CD14-positive monocyte (primary cell): ENCODE measurements around the gene ZNF579. TPM values are rescaled to one million over a fixed set of nuclear protein-coding genes. Genes with fewer than 3 reads are reported as not detected.

Experiments used
- DNase-seq, 3 donors: peaks; one replicate each; pipeline ENCODE4 v3.0.0-alpha.2; 2011 to 2022
- H2AFZ ChIP-seq: 2 replicates; pipeline ENCODE4 v1.6.0; 2012; ENCODE audit warnings: mild to moderate bottlenecking, low read depth, low read length, inconsistent platforms; ENCODE audit not compliant: insufficient read depth, poor library complexity, severe bottlenecking
- H3K27ac ChIP-seq, 2 donors: 1 replicate in 1 of 2; 2 replicates in 1 of 2; pipeline ENCODE4 v1.5.1; 2012 to 2013; ENCODE audit warnings: low read length in 2 of 2, control low read depth in 1 of 2, inconsistent platforms in 1 of 2, low read depth in 1 of 2, mild to moderate bottlenecking in 1 of 2
- H3K27me3 ChIP-seq, 2 donors: one replicate each; pipeline versions ENCODE4 v1.6.0 to v1.6.1; 2011 to 2013; ENCODE audit warnings: low read length in 2 of 2; ENCODE audit not compliant: control insufficient read depth in 2 of 2, insufficient read depth in 2 of 2
- H3K36me3 ChIP-seq, 2 donors: replicated peaks in 1 of 2; 1 replicate in 1 of 2; 2 replicates in 1 of 2; pipeline versions ENCODE4 v1.5.1 to v1.6.1; 2012 to 2013; ENCODE audit warnings: low read length in 2 of 2, control low read depth in 1 of 2, inconsistent platforms in 1 of 2, mild to moderate bottlenecking in 1 of 2; ENCODE audit not compliant: insufficient read depth in 2 of 2, control insufficient read depth in 1 of 2
- H3K4me1 ChIP-seq, 2 donors: 1 replicate in 1 of 2; 2 replicates in 1 of 2; pipeline versions ENCODE4 v1.5.1 to v1.6.1; 2012 to 2013; ENCODE audit warnings: low read length in 2 of 2, control low read depth in 1 of 2, inconsistent platforms in 1 of 2, mild to moderate bottlenecking in 1 of 2, moderate library complexity in 1 of 2; ENCODE audit not compliant: insufficient read depth in 2 of 2, control insufficient read depth in 1 of 2
- H3K4me2 ChIP-seq: replicated peaks from 2 replicates; pipeline ENCODE3; 2012; ENCODE audit warnings: low read length, moderate library complexity, mild to moderate bottlenecking; ENCODE audit not compliant: poor library complexity, severe bottlenecking; ENCODE audit errors: extremely low read depth
- H3K4me3 ChIP-seq, 3 experiments: fragments of 200-600 bp in 1 of 3; sonication (generic) in 1 of 3; replicated peaks in 1 of 3; 1 replicate in 2 of 3; 2 replicates in 1 of 3; pipeline ENCODE4 v1.5.1; 2011 to 2013; ENCODE audit warnings: low read length in 3 of 3, mild to moderate bottlenecking in 3 of 3, control low read depth in 2 of 3, low read depth in 2 of 3, inconsistent platforms in 1 of 3, moderate library complexity in 1 of 3
- H3K79me2 ChIP-seq: 2 replicates; pipeline ENCODE4 v1.6.0; 2012; ENCODE audit warnings: mild to moderate bottlenecking, control low read depth, inconsistent platforms, low read length, moderate library complexity; ENCODE audit not compliant: insufficient read depth
- H3K9ac ChIP-seq: 2 replicates; pipeline ENCODE4 v1.6.0; 2017; ENCODE audit warnings: low read length, mild to moderate bottlenecking; ENCODE audit not compliant: insufficient read depth, poor library complexity, severe bottlenecking
- H3K9me3 ChIP-seq, 2 donors: replicated peaks in 1 of 2; 1 replicate in 1 of 2; 2 replicates in 1 of 2; pipeline versions ENCODE4 v1.5.1 to v1.6.1; 2012 to 2013; ENCODE audit warnings: low read length in 2 of 2, control low read depth in 1 of 2; ENCODE audit not compliant: control insufficient read depth in 1 of 2, insufficient read depth in 1 of 2
- H4K20me1 ChIP-seq: 2 replicates; pipeline ENCODE4 v1.6.0; 2012; ENCODE audit warnings: mild to moderate bottlenecking, low read length, control low read depth, moderate library complexity; ENCODE audit not compliant: insufficient read depth
- H3K27ac Mint-ChIP-seq, 7 donors: one replicate each; pipeline ENCODE4 v1.8.0; 2020; ENCODE audit warnings: mild to moderate bottlenecking in 7 of 7, mixed read lengths in 7 of 7, moderate library complexity in 6 of 7, inconsistent platforms in 2 of 7
- H3K27me3 Mint-ChIP-seq, 3 donors: one replicate each; pipeline ENCODE4 v1.8.0; 2021 to 2022; ENCODE audit warnings: low read depth in 3 of 3, mild to moderate bottlenecking in 3 of 3, mixed read lengths in 3 of 3, moderate library complexity in 3 of 3, inconsistent platforms in 1 of 3
- H3K36me3 Mint-ChIP-seq, 2 donors: one replicate each; pipeline ENCODE4 v1.8.0; 2020; ENCODE audit warnings: mixed read lengths in 2 of 2, inconsistent platforms in 1 of 2, mild to moderate bottlenecking in 1 of 2
- H3K4me1 Mint-ChIP-seq: one replicate; pipeline ENCODE4 v1.8.0; 2020; ENCODE audit warnings: mild to moderate bottlenecking, mixed read lengths
- H3K4me3 Mint-ChIP-seq, 2 donors: one replicate each; pipeline ENCODE4 v1.8.0; 2020; ENCODE audit warnings: mild to moderate bottlenecking in 2 of 2, mixed read lengths in 2 of 2, moderate library complexity in 1 of 2
- H3K9me3 Mint-ChIP-seq, 7 donors: one replicate each; pipeline ENCODE4 v1.8.0; 2020 to 2022; ENCODE audit warnings: mixed read lengths in 7 of 7, mild to moderate bottlenecking in 6 of 7, moderate library complexity in 6 of 7, inconsistent platforms in 2 of 7
- CTCF ChIP-seq: fragments of 200-600 bp; IDR thresholded peaks from one replicate; pipeline ENCODE4 v1.8.0; 2022; ENCODE audit warnings: antibody characterized with exemption, mild to moderate bottlenecking
- WGBS: methylation state at CpG from one replicate; pipeline ENCODE4 v1.1.5; 2013; ENCODE audit warnings: missing lambda C conversion rate; ENCODE audit not compliant: insufficient coverage; 5-methylcytosine and 5-hydroxymethylcytosine counted together
- intact Hi-C, 2 donors: fragments of 100-400 bp; cut with micrococcal nuclease; formaldehyde crosslinking; loops; one replicate each; pipeline versions ENCODE4 v1.15.0 to v1.15.1; 2023
- polyA plus RNA-seq, 3 donors: library from polyadenylated mRNA; depleted of rRNA in 1 of 3; unstranded in 2 of 3; stranded (reverse) in 1 of 3; fragments of 300-500 nt in 2 of 3; fragments of >200 nt in 1 of 3; fragmentation: Illumina TruSeq in 2 of 3; gene quantifications; 1 replicate in 2 of 3; 2 replicates in 1 of 3; pipeline ENCODE4 v1.2.3, GENCODE V29; 2012 to 2021

The ZNF579 gene
- polyA plus RNA-seq, 3 donors, result 0.05 to 1.8 TPM; not detected in 1

GRCh38 chr19:55544014-55544413 lies 36.6 kb downstream of the ZNF579 start:
- peaks cover 15 to 21% (median 21%) of the 10 kb centered on the region in 3 donors for H3K27me3 Mint-ChIP-seq

GRCh38 chr19:55543567-55543966 lies 37.1 kb downstream of the ZNF579 start:
- Histone ChIP-seq H3K27ac (no peak overlapping the region), H3K9me3 (no peaks in the 10 kb centered on the region), H3K9ac (no peak overlapping the region), H3K79me2 (no peaks in the 10 kb centered on the region), H3K36me3 (no peaks in the 10 kb centered on the region), H4K20me1 (no peaks in the 10 kb centered on the region), H2AFZ (no peak overlapping the region), H3K4me2 (no peak overlapping the region), H3K4me1 (peaks cover 0 to 7% of the 10 kb centered on the region in 2 donors), H3K4me3 (no peak overlapping the region), H3K27me3 (no peaks in the 10 kb centered on the region)
- no peak for DNase-seq
- H3K27me3 Mint-ChIP-seq, result peaks cover 15 to 21% (median 21%) of the 10 kb centered on the region in 3 donors
- 74% methylated on average over 4 of the region's 5 CpGs for WGBS
- no peaks in the 10 kb centered on the region for H3K36me3 Mint-ChIP-seq
- H3K4me3 Mint-ChIP-seq, result no peak overlapping the region
- no peak for TF ChIP-seq CTCF
- H3K9me3 Mint-ChIP-seq, result peaks cover 0 to 5% (median 0%) of the 10 kb centered on the region in 7 donors
- intact Hi-C loops, result no loop called here
- H3K27ac Mint-ChIP-seq, result no peak overlapping the region
- H3K4me1 Mint-ChIP-seq, result peaks cover 7% of the 10 kb centered on the region

More at GRCh38 chr19:55544014-55544413, 36.6 kb downstream of the ZNF579 start:
- H3K4me3 Mint-ChIP-seq, result no peak overlapping the region
- no peak overlapping the region for H3K27ac Mint-ChIP-seq
- TF ChIP-seq CTCF, result no peak
- peaks cover 0 to 5% (median 0%) of the 10 kb centered on the region in 7 donors for H3K9me3 Mint-ChIP-seq
- H3K4me2 ChIP-seq, result no peak overlapping the region
- 95% methylated on average over 12 of the region's 15 CpGs for WGBS
- H3K9me3 ChIP-seq, result no peaks in the 10 kb centered on the region
- no peaks in the 10 kb centered on the region for H3K36me3 Mint-ChIP-seq
- intact Hi-C loops, result no loop called here
- H3K27ac ChIP-seq, result no peak overlapping the region
- DNase-seq, result no peak
- H3K4me1 Mint-ChIP-seq, result peaks cover 7% of the 10 kb centered on the region
- H3K4me1 ChIP-seq, result peaks cover 0 to 7% of the 10 kb centered on the region in 2 donors
- no peak overlapping the region for H3K9ac ChIP-seq
- H4K20me1 ChIP-seq, result no peaks in the 10 kb centered on the region
- no peaks in the 10 kb centered on the region for H3K79me2 ChIP-seq
- H3K36me3 ChIP-seq, result no peaks in the 10 kb centered on the region
- H2AFZ ChIP-seq, result no peak overlapping the region
- H3K27me3 ChIP-seq, result no peaks in the 10 kb centered on the region
- no peak overlapping the region for H3K4me3 ChIP-seq
